Measurements from ENCODE around the gene CCDC149. TPM values are rescaled to one million over a fixed set of nuclear protein-coding genes. Genes with fewer than 3 reads are reported as not detected.

Gene CCDC149
- total RNA-seq, 1 experiment from 2014 or later, result 8.9 TPM

GRCh38 chr4:24935856-24936255 is 23.0 kb upstream of the CCDC149 start:
- no peak for TF ChIP-seq CTCF (IDR thresholded peaks at IDR 0.05; ENCODE audit: unreplicated experiment)
- Mint-ChIP-seq H3K27me3 (ENCODE audit: unreplicated experiment) (peaks cover 23% of the 10 kb centered on the region), H3K4me3 (ENCODE audit: low read depth, unreplicated experiment) (no peak overlapping the region), H3K9me3 (ENCODE audit: low read depth, unreplicated experiment) (peaks cover 3% of the 10 kb centered on the region), H3K36me3 (ENCODE audit: insufficient read depth, unreplicated experiment) (no peaks in the 10 kb centered on the region), H3K4me1 (ENCODE audit: low read depth, unreplicated experiment) (no peaks in the 10 kb centered on the region), H3K27ac (ENCODE audit: unreplicated experiment) (no peak overlapping the region)
- BruUV-seq (replicated peaks), result no TSS peak
- intact Hi-C loops (cut with micrococcal nuclease; ENCODE audit: unreplicated experiment), result no loop called here
- DNase-seq, result no peak
- CTCF ChIA-PET, result no interaction called here

- Mint-ChIP-seq H3K4me3 (ENCODE audit: low read depth, unreplicated experiment) (no peak overlapping the region), H3K27ac (ENCODE audit: unreplicated experiment) (no peak overlapping the region), H3K9me3 (ENCODE audit: low read depth, unreplicated experiment) (no peaks in the 10 kb centered on the region), H3K36me3 (ENCODE audit: insufficient read depth, unreplicated experiment) (no peaks in the 10 kb centered on the region), H3K27me3 (ENCODE audit: unreplicated experiment) (peaks cover 33% of the 10 kb centered on the region), H3K4me1 (ENCODE audit: low read depth, unreplicated experiment) (no peaks in the 10 kb centered on the region)
- no peak for TF ChIP-seq CTCF (IDR thresholded peaks at IDR 0.05; ENCODE audit: unreplicated experiment)
- intact Hi-C loops (cut with micrococcal nuclease; ENCODE audit: unreplicated experiment), result no loop called here
- BruUV-seq (replicated peaks), result no TSS peak
- CTCF ChIA-PET, result no interaction called here
- no peak for DNase-seq
These were observed 21.5 kb upstream of the CCDC149 start for GRCh38 chr4:24934311-24934710.

GRCh38 chr4:24933684-24934275 is 20.9 kb upstream of the CCDC149 start:
- Mint-ChIP-seq H3K36me3 (ENCODE audit: insufficient read depth, unreplicated experiment) (no peaks in the 10 kb centered on the region), H3K27me3 (ENCODE audit: unreplicated experiment) (peaks cover 39% of the 10 kb centered on the region), H3K9me3 (ENCODE audit: low read depth, unreplicated experiment) (no peaks in the 10 kb centered on the region), H3K27ac (ENCODE audit: unreplicated experiment) (no peak overlapping the region), H3K4me3 (ENCODE audit: low read depth, unreplicated experiment) (no peak overlapping the region), H3K4me1 (ENCODE audit: low read depth, unreplicated experiment) (no peaks in the 10 kb centered on the region)
- no TSS peak for BruUV-seq (replicated peaks)
- CTCF ChIA-PET, result no interaction called here
- DNase-seq, result no peak
- intact Hi-C loops (cut with micrococcal nuclease; ENCODE audit: unreplicated experiment), result no loop called here
- TF ChIP-seq CTCF (IDR thresholded peaks at IDR 0.05; ENCODE audit: unreplicated experiment), result no peak

GRCh38 chr4:24932515-24933225 is 19.8 kb upstream of the CCDC149 start:
- peaks cover 45% of the 10 kb centered on the region for H3K27me3 Mint-ChIP-seq (ENCODE audit: unreplicated experiment)
- CTCF ChIA-PET, result no interaction called here
- no peak for TF ChIP-seq CTCF (IDR thresholded peaks at IDR 0.05; ENCODE audit: unreplicated experiment)
- no peaks in the 10 kb centered on the region for H3K4me1 Mint-ChIP-seq (ENCODE audit: low read depth, unreplicated experiment)
- DNase-seq, result no peak
- no peaks in the 10 kb centered on the region for H3K9me3 Mint-ChIP-seq (ENCODE audit: low read depth, unreplicated experiment)
- no peaks in the 10 kb centered on the region for H3K36me3 Mint-ChIP-seq (ENCODE audit: insufficient read depth, unreplicated experiment)
- intact Hi-C loops (cut with micrococcal nuclease; ENCODE audit: unreplicated experiment), result no loop called here
- no peak overlapping the region for H3K4me3 Mint-ChIP-seq (ENCODE audit: low read depth, unreplicated experiment)
- H3K27ac Mint-ChIP-seq (ENCODE audit: unreplicated experiment), result no peak overlapping the region
- BruUV-seq (replicated peaks), result no TSS peak

All from Calu3 (cell line).